Measurements from ENCODE around the gene USH1C. TPM values are rescaled to one million over a fixed set of nuclear protein-coding genes. Genes with fewer than 3 reads are reported as not detected.

The USH1C gene
- total RNA-seq, 1 experiment from 2014 or later = 17.5 TPM

DNA sequence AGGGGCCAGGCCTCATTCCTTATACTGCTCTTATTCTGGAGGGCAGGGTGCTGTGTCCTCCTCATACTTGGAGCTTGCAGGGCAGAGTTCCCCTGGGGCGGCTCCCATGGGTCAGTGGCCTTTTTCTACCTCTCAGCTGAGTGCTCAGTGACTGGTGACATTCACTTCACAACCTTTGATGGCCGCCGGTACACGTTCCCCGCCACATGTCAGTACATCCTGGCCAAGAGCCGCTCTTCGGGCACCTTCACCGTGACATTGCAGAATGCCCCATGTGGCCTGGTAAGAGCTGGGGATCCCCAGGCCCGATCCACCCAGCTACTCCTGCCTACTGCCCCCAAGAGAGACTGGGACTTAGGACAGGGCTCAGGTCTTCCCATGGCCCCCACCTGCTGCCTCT is 17.3 kb upstream of the USH1C start:
- TF ChIP-seq, protein P1, sequence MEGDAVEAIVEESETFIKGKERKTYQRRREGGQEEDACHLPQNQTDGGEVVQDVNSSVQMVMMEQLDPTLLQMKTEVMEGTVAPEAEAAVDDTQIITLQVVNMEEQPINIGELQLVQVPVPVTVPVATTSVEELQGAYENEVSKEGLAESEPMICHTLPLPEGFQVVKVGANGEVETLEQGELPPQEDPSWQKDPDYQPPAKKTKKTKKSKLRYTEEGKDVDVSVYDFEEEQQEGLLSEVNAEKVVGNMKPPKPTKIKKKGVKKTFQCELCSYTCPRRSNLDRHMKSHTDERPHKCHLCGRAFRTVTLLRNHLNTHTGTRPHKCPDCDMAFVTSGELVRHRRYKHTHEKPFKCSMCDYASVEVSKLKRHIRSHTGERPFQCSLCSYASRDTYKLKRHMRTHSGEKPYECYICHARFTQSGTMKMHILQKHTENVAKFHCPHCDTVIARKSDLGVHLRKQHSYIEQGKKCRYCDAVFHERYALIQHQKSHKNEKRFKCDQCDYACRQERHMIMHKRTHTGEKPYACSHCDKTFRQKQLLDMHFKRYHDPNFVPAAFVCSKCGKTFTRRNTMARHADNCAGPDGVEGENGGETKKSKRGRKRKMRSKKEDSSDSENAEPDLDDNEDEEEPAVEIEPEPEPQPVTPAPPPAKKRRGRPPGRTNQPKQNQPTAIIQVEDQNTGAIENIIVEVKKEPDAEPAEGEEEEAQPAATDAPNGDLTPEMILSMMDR (IDR thresholded peaks at IDR 0.05; ENCODE audit: unreplicated experiment) = no peak
- H3K4me3 Mint-ChIP-seq (ENCODE audit: low read depth, unreplicated experiment) = no peak overlapping the region
- BruUV-seq (replicated peaks) = no TSS peak
- CTCF ChIA-PET = interaction anchor here (0.6 kb wide), 1 partner anchor 173 kb away, joined by 3 read pairs; no protein-coding TSS in a partner anchor
- no peaks in the 10 kb centered on the region for H3K36me3 Mint-ChIP-seq (ENCODE audit: insufficient read depth, unreplicated experiment)
- H3K27ac Mint-ChIP-seq (ENCODE audit: unreplicated experiment) = no peak overlapping the region
- no peaks in the 10 kb centered on the region for H3K4me1 Mint-ChIP-seq (ENCODE audit: low read depth, unreplicated experiment)
- H3K27me3 Mint-ChIP-seq (ENCODE audit: unreplicated experiment) = peaks cover 61% of the 10 kb centered on the region
- DNase-seq = no peak
- no peaks in the 10 kb centered on the region for H3K9me3 Mint-ChIP-seq (ENCODE audit: low read depth, unreplicated experiment)
- intact Hi-C loops (cut with micrococcal nuclease; ENCODE audit: unreplicated experiment) = no loop called here

DNA sequence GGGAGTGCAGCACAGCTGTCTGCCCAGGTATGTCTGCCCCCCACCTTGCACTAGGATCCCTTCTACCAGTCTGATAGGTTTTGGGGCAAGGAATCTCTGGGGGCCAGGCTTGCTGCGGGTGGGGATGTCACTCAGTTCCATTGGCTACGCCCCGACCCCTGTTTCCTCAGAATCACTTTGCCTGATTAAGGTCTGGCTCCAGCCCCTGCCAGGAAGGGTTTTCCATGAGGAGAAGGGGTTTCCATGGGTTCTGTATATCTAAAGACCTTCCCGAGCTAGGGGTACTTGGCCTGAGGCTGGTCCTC is 16.8 kb upstream of the USH1C start:
- H3K4me1 Mint-ChIP-seq (ENCODE audit: low read depth, unreplicated experiment) = no peaks in the 10 kb centered on the region
- no peaks in the 10 kb centered on the region for H3K9me3 Mint-ChIP-seq (ENCODE audit: low read depth, unreplicated experiment)
- H3K27ac Mint-ChIP-seq (ENCODE audit: unreplicated experiment) = no peak overlapping the region
- no peak overlapping the region for H3K4me3 Mint-ChIP-seq (ENCODE audit: low read depth, unreplicated experiment)
- peaks cover 61% of the 10 kb centered on the region for H3K27me3 Mint-ChIP-seq (ENCODE audit: unreplicated experiment)
- BruUV-seq (replicated peaks) = no TSS peak
- TF ChIP-seq, protein P1 (IDR thresholded peaks at IDR 0.05; ENCODE audit: unreplicated experiment) = no peak
- CTCF ChIA-PET = no interaction called here
- intact Hi-C loops (cut with micrococcal nuclease; ENCODE audit: unreplicated experiment) = no loop called here
- DNase-seq = no peak
- no peaks in the 10 kb centered on the region for H3K36me3 Mint-ChIP-seq (ENCODE audit: insufficient read depth, unreplicated experiment)

GRCh38 chr11:17560281-17561110 is 16.3 kb upstream of the USH1C start:
- intact Hi-C loops (cut with micrococcal nuclease; ENCODE audit: unreplicated experiment) = no loop called here
- H3K9me3 Mint-ChIP-seq (ENCODE audit: low read depth, unreplicated experiment) = no peaks in the 10 kb centered on the region
- no TSS peak for BruUV-seq (replicated peaks)
- CTCF ChIA-PET = no interaction called here
- TF ChIP-seq, protein P1 (IDR thresholded peaks at IDR 0.05; ENCODE audit: unreplicated experiment) = no peak
- H3K27me3 Mint-ChIP-seq (ENCODE audit: unreplicated experiment) = peaks cover 61% of the 10 kb centered on the region
- H3K4me1 Mint-ChIP-seq (ENCODE audit: low read depth, unreplicated experiment) = no peaks in the 10 kb centered on the region
- no peaks in the 10 kb centered on the region for H3K36me3 Mint-ChIP-seq (ENCODE audit: insufficient read depth, unreplicated experiment)
- H3K27ac Mint-ChIP-seq (ENCODE audit: unreplicated experiment) = no peak overlapping the region
- DNase-seq = no peak
- H3K4me3 Mint-ChIP-seq (ENCODE audit: low read depth, unreplicated experiment) = no peak overlapping the region

DNA sequence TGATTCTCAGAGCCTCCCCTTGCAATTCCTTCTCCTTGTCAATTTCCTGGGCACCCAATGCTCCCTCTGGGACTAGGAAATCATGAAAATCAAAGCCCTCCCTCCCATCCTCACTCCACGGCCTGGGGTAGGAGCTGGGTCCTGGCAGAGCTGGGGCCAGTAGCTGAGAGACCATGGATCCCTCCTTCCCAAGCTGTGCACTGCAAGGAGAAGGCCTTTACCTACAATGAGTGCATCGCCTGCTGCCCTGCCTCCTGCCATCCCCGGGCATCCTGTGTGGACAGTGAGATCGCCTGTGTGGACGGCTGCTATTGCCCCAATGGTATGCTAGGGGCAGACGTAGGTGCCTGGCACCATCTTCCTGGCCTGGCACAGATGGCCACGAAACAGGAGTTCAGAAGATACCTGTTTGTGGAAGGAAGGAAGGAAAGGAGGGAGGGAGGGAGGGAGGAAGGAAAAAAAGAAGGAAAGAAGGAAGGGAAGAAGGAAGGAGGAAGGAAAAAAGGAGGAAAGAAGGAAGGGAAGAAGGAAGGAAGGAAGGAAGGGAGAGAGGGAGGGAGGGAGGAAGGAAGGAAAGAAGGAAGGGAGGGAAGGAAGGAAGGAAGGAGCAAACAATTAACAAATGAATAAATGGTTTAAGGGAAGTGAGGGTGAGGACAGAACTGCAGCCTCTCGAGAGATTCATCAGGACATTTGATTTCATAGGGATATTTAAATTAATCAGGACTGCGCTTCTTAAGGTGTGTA is 15.3 kb upstream of the USH1C start:
- CTCF ChIA-PET = no interaction called here
- Mint-ChIP-seq H3K27me3 (ENCODE audit: unreplicated experiment) (peaks cover 53% of the 10 kb centered on the region), H3K4me3 (ENCODE audit: low read depth, unreplicated experiment) (no peak overlapping the region), H3K36me3 (ENCODE audit: insufficient read depth, unreplicated experiment) (no peaks in the 10 kb centered on the region), H3K27ac (ENCODE audit: unreplicated experiment) (no peak overlapping the region), H3K4me1 (ENCODE audit: low read depth, unreplicated experiment) (no peaks in the 10 kb centered on the region), H3K9me3 (ENCODE audit: low read depth, unreplicated experiment) (no peaks in the 10 kb centered on the region)
- intact Hi-C loops (cut with micrococcal nuclease; ENCODE audit: unreplicated experiment) = no loop called here
- no TSS peak for BruUV-seq (replicated peaks)
- DNase-seq = no peak
- TF ChIP-seq, protein P1 (IDR thresholded peaks at IDR 0.05; ENCODE audit: unreplicated experiment) = no peak
